Uterus (tissue), 2 donors: ENCODE data around the gene MOCOS.

ENCODE experiments used
- POLR2A ChIP-seq, 2 donors: fragments of 450-650 bp; IDR thresholded peaks; one replicate each; pipeline ENCODE4 v1.6.1; 2016; ENCODE audit warnings: antibody characterized with exemption in 2 of 2, mild to moderate bottlenecking in 1 of 2, moderate library complexity in 1 of 2
- TF ChIP-seq, protein P1 (sequence below), 4 experiments: fragments of 200-600 bp in 2 of 4; fragments of 450-650 bp in 2 of 4; sonication (generic) in 2 of 4; IDR thresholded peaks; one replicate each; pipeline ENCODE4 v1.5.1; 2016 to 2019; ENCODE audit warnings: antibody characterized with exemption in 4 of 4, mild to moderate bottlenecking in 2 of 4, moderate library complexity in 1 of 4

- TF ChIP-seq, protein P1, sequence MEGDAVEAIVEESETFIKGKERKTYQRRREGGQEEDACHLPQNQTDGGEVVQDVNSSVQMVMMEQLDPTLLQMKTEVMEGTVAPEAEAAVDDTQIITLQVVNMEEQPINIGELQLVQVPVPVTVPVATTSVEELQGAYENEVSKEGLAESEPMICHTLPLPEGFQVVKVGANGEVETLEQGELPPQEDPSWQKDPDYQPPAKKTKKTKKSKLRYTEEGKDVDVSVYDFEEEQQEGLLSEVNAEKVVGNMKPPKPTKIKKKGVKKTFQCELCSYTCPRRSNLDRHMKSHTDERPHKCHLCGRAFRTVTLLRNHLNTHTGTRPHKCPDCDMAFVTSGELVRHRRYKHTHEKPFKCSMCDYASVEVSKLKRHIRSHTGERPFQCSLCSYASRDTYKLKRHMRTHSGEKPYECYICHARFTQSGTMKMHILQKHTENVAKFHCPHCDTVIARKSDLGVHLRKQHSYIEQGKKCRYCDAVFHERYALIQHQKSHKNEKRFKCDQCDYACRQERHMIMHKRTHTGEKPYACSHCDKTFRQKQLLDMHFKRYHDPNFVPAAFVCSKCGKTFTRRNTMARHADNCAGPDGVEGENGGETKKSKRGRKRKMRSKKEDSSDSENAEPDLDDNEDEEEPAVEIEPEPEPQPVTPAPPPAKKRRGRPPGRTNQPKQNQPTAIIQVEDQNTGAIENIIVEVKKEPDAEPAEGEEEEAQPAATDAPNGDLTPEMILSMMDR (IDR thresholded peaks at IDR 0.05) = no peak
- no peak for TF ChIP-seq POLR2A (IDR thresholded peaks at IDR 0.05)
Observed at GRCh38 chr18:36265015-36265414, 77.7 kb downstream of the MOCOS start.
